Measurements from ENCODE around the gene MRC2. TPM values are rescaled to one million over a fixed set of nuclear protein-coding genes. Genes with fewer than 3 reads are reported as not detected.

Gene MRC2
- total RNA-seq, 1 donor from 2014 or later = 91.2 TPM

- no peak for DNase-seq
- Histone ChIP-seq H3K9me3 (no peaks in the 10 kb centered on the region), H3K27ac (no peak overlapping the region), H3K27me3 (ENCODE audit: low read depth) (no peaks in the 10 kb centered on the region), H3K36me3 (no peaks in the 10 kb centered on the region), H3K4me1 (peaks cover 21% of the 10 kb centered on the region), H3K4me3 (no peak overlapping the region)
- TF ChIP-seq CTCF (IDR thresholded peaks at IDR 0.05) = no peak
- ATAC-seq = no peak
- intact Hi-C loops (cut with DNase I) = no loop called here
These were observed 17.2 kb downstream of the MRC2 start for GRCh38 chr17:62644487-62645173.

GRCh38 chr17:62648251-62648955 is 20.9 kb downstream of the MRC2 start:
- Histone ChIP-seq H3K36me3 (no peaks in the 10 kb centered on the region), H3K4me3 (no peak overlapping the region), H3K27me3 (ENCODE audit: low read depth) (no peaks in the 10 kb centered on the region), H3K4me1 (peaks cover 38% of the 10 kb centered on the region), H3K9me3 (no peaks in the 10 kb centered on the region), H3K27ac (peak overlapping the region; percentile 65)
- DNase-seq (peak; percentile 37), ATAC-seq (no peak)
- no peak for TF ChIP-seq CTCF (IDR thresholded peaks at IDR 0.05)
- intact Hi-C loops (cut with DNase I) = no loop called here

GRCh38 chr17:62648956-62649294 is 21.5 kb downstream of the MRC2 start:
- Histone ChIP-seq H3K4me1 (peaks cover 43% of the 10 kb centered on the region), H3K36me3 (no peaks in the 10 kb centered on the region), H3K4me3 (no peak overlapping the region), H3K9me3 (no peaks in the 10 kb centered on the region), H3K27ac (peak overlapping the region; percentile 65), H3K27me3 (ENCODE audit: low read depth) (no peaks in the 10 kb centered on the region)
- intact Hi-C loops (cut with DNase I) = no loop called here
- no peak for ATAC-seq
- DNase-seq = peak; percentile 34
- no peak for TF ChIP-seq CTCF (IDR thresholded peaks at IDR 0.05)

- no peak for TF ChIP-seq CTCF (IDR thresholded peaks at IDR 0.05)
- H3K9me3 ChIP-seq = no peaks in the 10 kb centered on the region
- intact Hi-C loops (cut with DNase I) = no loop called here
- no peaks in the 10 kb centered on the region for H3K36me3 ChIP-seq
- H3K4me3 ChIP-seq = no peak overlapping the region
- ATAC-seq (no peak), DNase-seq (peak; percentile 10)
- peaks cover 50% of the 10 kb centered on the region for H3K4me1 ChIP-seq
- no peaks in the 10 kb centered on the region for H3K27me3 ChIP-seq (ENCODE audit: low read depth)
- H3K27ac ChIP-seq = peak overlapping the region; percentile 31
These were observed 22.1 kb downstream of the MRC2 start for GRCh38 chr17:62649570-62649969.

GRCh38 chr17:62650587-62650986 is 23.1 kb downstream of the MRC2 start:
- H3K4me3 ChIP-seq = no peak overlapping the region
- intact Hi-C loops (cut with DNase I) = no loop called here
- no peak overlapping the region for H3K27ac ChIP-seq
- no peaks in the 10 kb centered on the region for H3K9me3 ChIP-seq
- peaks cover 53% of the 10 kb centered on the region for H3K4me1 ChIP-seq
- TF ChIP-seq CTCF (IDR thresholded peaks at IDR 0.05) = no peak
- ATAC-seq (no peak), DNase-seq (peak; percentile 12)
- H3K27me3 ChIP-seq (ENCODE audit: low read depth) = no peaks in the 10 kb centered on the region
- H3K36me3 ChIP-seq = no peaks in the 10 kb centered on the region
